ACHN (cell line): ENCODE measurements around the gene SCAF8.
A peak's percentile ranks its signal among the peaks of the same experiment; 100 is the strongest.
"Not testable (repeated sequence)": the region's sequence is repeated elsewhere in the genome, so short reads cannot be mapped to it uniquely, and the experiment has no call there.

Experiments
- DNase-seq: peaks from one replicate; pipeline ENCODE4 v3.0.0-alpha.2; 2015
- in situ Hi-C: cut with HindIII; loops from 2 replicates; pipeline ENCODE4 v1.10.0; 2017; ENCODE audit warnings: low sequenced_read_pairs, low pct_ligation_motif_present, low pct_unique_long_range_greater_than_20kb

The SCAF8 gene

GRCh38 chr6:154765273-154765672 lies 32.1 kb downstream of the SCAF8 start:
- in situ Hi-C loops, result no loop called here
- DNase-seq, result no peak

- in situ Hi-C loops, result no loop called here
- DNase-seq, result no peak
Measured at GRCh38 chr6:154766288-154766687, 33.1 kb downstream of the SCAF8 start.

- in situ Hi-C loops, result no loop called here
- DNase-seq, result no peak
Measured at GRCh38 chr6:154767003-154767723, 33.9 kb downstream of the SCAF8 start.

DNA sequence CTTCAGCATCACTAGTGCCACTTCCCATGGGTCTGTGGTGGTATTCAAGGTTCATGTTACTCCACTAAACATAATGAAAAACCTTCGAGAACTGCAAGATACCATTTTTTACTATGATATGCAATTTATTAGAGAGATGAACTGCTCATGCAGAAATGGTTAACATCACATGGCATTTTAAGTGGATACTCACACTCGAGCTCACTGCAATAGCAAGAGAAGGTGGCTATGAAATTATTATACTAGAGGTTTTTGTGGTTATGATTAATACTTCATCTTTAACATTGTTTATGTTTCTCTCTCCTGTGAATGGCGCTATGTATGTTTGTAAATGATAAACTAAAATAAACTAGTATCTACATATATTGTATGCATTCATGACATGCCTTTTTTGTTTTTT lies 35.1 kb downstream of the SCAF8 start:
- no peak for DNase-seq
- in situ Hi-C loops, result no loop called here

DNA sequence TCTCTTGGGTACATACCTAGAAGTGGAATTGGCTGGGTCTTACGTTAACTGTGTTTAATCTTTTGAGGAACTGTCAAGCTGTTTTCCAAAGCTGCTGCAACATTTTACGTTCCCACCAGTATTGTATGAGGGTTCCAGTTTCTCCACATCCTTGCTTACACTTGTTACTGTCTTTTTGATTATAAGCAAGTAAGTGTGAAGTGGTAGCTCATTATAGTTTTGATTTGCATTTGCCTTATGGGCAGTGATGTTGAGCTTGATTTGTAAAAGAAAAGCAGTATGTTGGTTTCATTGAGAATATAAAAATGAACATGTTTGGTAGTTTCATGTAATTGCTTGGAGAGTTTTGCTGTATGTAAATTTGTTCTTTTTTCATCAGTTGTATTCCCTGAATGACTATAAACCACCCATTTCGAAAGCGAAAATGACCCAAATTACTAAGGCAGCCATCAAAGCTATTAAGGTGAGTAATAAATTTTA lies 40.4 kb downstream of the SCAF8 start:
- in situ Hi-C loops, result no loop called here
- no peak for DNase-seq

DNA sequence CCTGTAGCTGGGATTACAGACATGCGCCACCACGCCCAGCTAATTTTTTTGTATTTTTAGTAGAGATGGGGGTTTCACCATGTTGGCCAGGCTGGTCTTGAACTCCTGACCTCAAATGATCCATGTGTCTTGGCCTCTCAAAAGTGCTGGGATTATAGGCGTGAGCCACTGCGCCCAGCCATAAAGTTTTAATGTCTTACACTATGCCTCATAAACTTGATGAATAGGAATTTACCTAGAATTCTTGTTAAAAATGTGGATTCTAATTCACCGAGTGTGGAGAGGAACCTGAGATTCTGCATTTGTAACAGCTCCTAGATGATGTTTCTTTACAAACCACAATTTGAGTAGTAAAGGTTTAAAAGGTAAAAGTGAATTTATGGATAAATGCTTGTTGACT lies 45.9 kb downstream of the SCAF8 start:
- in situ Hi-C loops, result not testable (repeated sequence)

GRCh38 chr6:154782193-154782592 lies 49.0 kb downstream of the SCAF8 start:
- in situ Hi-C loops, result no loop called here
- no peak for DNase-seq

More for the DNA sequence above, 45.9 kb downstream of the SCAF8 start:
- DNase-seq, result not testable (repeated sequence)

DNA sequence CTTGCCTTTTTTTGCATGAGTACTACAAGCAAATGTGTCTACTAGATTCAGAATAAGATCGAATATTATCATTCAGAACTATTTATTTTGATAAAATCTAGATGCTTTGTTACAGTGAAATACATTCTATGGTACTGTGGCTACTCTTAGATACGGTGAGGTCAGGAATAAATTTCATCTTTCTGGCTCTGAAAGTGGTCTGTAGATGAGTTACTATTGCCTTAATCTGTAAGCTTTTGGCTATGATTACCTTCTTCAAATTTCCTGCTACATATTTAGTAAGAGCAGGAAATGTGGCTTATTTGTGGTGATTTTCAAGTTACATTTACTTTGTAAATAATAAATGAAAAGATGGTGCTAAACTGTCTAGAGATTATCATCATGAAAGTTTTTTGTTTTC lies 50.0 kb downstream of the SCAF8 start:
- in situ Hi-C loops, result no loop called here
- DNase-seq, result no peak

GRCh38 chr6:154785075-154785474 lies 51.9 kb downstream of the SCAF8 start:
- no peak for DNase-seq
- in situ Hi-C loops, result no loop called here

GRCh38 chr6:154786144-154786868 lies 53.1 kb downstream of the SCAF8 start:
- in situ Hi-C loops, result no loop called here

DNA sequence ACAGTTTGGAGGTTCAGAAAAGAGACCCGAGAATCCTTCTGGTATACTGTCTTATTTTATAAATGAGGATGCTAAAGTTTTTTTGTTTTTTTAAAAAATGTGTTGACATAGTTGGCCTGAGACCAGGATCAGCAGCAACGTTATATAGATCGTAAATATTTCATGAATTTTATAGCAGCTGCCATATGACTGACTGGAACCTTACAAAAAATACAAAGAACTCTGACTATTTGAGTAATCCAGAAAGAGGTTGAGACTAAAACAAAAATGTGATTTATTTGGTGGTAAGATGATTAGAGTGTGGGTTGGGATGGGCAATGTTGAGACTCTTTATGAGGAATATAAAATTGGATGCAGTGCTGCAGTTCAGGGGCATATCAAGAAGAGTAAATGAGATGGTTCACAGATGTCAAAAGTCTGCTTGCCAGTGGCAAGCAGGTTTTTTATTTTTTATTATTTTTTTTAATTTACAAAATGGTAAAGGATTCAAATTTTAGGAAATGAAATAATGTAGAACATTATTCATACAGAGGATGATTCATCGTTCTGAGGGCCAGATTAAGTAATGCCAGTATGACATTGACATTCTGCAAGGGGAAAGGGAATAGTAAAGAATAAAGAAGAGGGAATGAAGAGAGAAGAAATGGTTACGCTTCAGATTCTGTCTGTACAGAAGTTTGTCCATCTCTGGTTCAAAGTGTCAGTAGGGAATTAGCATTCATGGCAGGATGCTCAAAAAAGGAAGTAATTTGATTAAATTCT lies 58.5 kb downstream of the SCAF8 start:
- no peak for DNase-seq
- in situ Hi-C loops, result no loop called here

More at GRCh38 chr6:154786144-154786868, 53.1 kb downstream of the SCAF8 start:
- DNase-seq, result no peak

GRCh38 chr6:154792325-154792724 lies 59.1 kb downstream of the SCAF8 start:
- no peak for DNase-seq
- in situ Hi-C loops, result no loop called here

- in situ Hi-C loops, result no loop called here
Measured at GRCh38 chr6:154792761-154793160, 59.5 kb downstream of the SCAF8 start.

DNA sequence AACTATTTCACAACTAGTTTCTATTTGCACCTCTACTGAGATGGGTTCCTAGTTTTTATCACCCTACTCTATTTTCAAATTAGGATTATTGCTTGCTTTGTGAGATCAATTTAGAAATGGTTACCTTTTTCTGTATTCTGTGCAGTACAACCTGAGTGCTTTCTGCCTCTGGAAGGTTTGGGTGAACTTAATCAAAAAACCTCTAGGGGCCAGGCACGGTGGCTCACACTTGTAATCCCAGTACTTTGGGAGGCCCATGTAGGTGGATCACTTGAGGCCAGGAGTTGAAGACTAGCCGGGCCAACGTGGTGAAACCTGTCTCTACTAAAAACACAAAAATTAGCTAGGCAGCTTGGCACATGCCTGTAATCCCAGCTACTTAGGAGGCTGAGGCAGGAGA lies 63.3 kb downstream of the SCAF8 start:
- in situ Hi-C loops, result no loop called here
- DNase-seq, result no peak

More at GRCh38 chr6:154792761-154793160, 59.5 kb downstream of the SCAF8 start:
- no peak for DNase-seq

DNA sequence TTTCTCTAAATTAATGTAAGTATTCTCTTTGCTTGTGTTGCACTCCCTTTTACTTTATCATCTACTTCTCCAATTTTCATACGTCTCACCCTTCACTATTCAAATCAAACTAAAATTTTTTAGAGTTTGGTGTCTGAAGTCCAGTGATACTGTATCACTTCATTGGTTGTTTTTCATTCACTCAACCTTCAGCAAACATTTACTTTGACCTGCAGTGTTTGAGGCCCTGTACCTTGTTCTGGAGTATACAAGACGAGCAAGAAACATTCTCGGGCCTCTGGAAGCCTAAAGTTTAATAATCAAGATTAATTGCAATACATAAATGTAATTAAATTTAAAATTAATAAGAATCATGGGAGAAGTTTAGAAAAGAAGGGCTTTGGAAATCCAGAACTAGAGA lies 64.6 kb downstream of the SCAF8 start:
- in situ Hi-C loops, result no loop called here
- no peak for DNase-seq

- DNase-seq, result no peak
- in situ Hi-C loops, result no loop called here
Measured at GRCh38 chr6:154800338-154800737, 67.1 kb downstream of the SCAF8 start.

- peak; percentile 53 for DNase-seq
- in situ Hi-C loops, result no loop called here
Measured at GRCh38 chr6:154805288-154805911, 72.2 kb downstream of the SCAF8 start.

GRCh38 chr6:154806804-154807203 lies 73.6 kb downstream of the SCAF8 start:
- DNase-seq, result no peak
- in situ Hi-C loops, result no loop called here

DNA sequence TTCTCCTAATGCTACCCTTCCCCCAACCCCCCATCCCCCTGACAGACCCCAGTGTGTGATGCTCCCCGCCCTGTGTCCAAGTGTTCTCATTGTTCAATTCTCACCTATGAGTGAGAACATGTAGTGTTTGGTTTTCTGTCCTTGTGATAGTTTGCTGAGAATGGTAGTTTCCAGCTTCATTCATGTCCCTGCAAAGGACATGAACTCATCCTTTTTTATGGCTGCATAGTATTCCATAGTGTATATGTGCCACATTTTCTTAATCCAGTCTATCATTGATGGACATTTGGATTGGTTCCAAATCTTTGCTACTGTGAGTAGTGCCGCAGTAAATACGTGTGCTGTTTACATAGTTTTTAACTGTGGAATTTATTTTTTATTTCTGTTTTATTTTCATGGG lies 78.4 kb downstream of the SCAF8 start:
- in situ Hi-C loops, result not testable (repeated sequence)

More for the DNA sequence above, 78.4 kb downstream of the SCAF8 start:
- not testable (repeated sequence) for DNase-seq
